K562 treated with DMSO at 1 percent for 24 hours (cell line): ENCODE results near the gene DCTN3. TPM values are rescaled to one million over a fixed set of nuclear protein-coding genes. Genes with fewer than 3 reads are reported as not detected.

ENCODE experiments used
- total RNA-seq: library from RNA; unstranded; fragments of 300-600 nt; gene quantifications from 2 replicates; pipeline ENCODE4 v1.2.3, GENCODE V29; 2022; ENCODE audit warnings: low read depth; ENCODE audit not compliant: insufficient read depth

Gene DCTN3
- 146 and 150 TPM in 2 replicates for total RNA-seq

GRCh38 chr9:34620061-34620994, at the start of gene DCTN3:
DCTN3 (minus strand) TSS chr9:34620495; CDS start chr9:34620464, 31 bp downstream.

GRCh38 chr9:34662526-34663302, 42.4 kb upstream of the DCTN3 start, which contains the start of gene CCL27:
CCL27 (minus strand) TSS chr9:34662657; CDS start chr9:34662633, 24 bp downstream.

GRCh38 chr9:34651876-34652601, 31.7 kb upstream of the DCTN3 start, which contains the start of gene IL11RA:
IL11RA (plus strand) TSS chr9:34652185; CDS start chr9:34655218, 3,033 bp downstream.

GRCh38 chr9:34646211-34647083, 26.2 kb upstream of the DCTN3 start, which contains the start of gene GALT:
GALT (plus strand) TSS chr9:34646675; CDS start chr9:34646705, 30 bp downstream.

GRCh38 chr9:34637356-34638137, 17.3 kb upstream of the DCTN3 start, which contains the start of gene SIGMAR1:
SIGMAR1 (minus strand) TSS chr9:34637787; CDS start chr9:34637697, 90 bp downstream.

GRCh38 chr9:34628656-34629490, 8.6 kb upstream of the DCTN3 start, which contains the start of gene ARID3C:
ARID3C (minus strand) TSS chr9:34629066; CDS start chr9:34628014, 1,052 bp downstream.

GRCh38 chr9:34611811-34612787, 8.2 kb downstream of the DCTN3 start, which contains the start of gene RPP25L:
RPP25L (minus strand) TSS chr9:34612097; CDS start chr9:34611296, 801 bp downstream.

GRCh38 chr9:34589636-34590380, 30.5 kb downstream of the DCTN3 start, which contains the start of gene CNTFR:
CNTFR (minus strand) TSS chr9:34589724; CDS start chr9:34568981, 20,743 bp downstream.

Other genes with a start within 250 kb of the DCTN3 start
- 3.3 and 3.8 TPM in 2 replicates for gene MYORG, start 243.6 kb downstream of the DCTN3 start, total RNA-seq
- 20.9 and 21.6 TPM in 2 replicates for gene FAM219A, start 161.9 kb downstream of the DCTN3 start, total RNA-seq
- not detected in 2 replicates for gene DNAI1, start 161.7 kb downstream of the DCTN3 start, total RNA-seq
- gene ENHO, start 97.5 kb downstream of the DCTN3 start, total RNA-seq = not detected in 2 replicates
- gene CNTFR, start 30.8 kb downstream of the DCTN3 start, total RNA-seq = 0.21 TPM in 1 of 2 replicates, not detected in the other
- gene RPP25L, start 8.4 kb downstream of the DCTN3 start, total RNA-seq = 52.6 and 55.0 TPM in 2 replicates
- gene ARID3C, start 8.6 kb upstream of the DCTN3 start, total RNA-seq = not detected in 2 replicates
- 44.3 and 46.8 TPM in 2 replicates for gene SIGMAR1, start 17.3 kb upstream of the DCTN3 start, total RNA-seq
- 16.9 and 18.1 TPM in 2 replicates for gene GALT, start 26.2 kb upstream of the DCTN3 start, total RNA-seq
- gene IL11RA, start 31.7 kb upstream of the DCTN3 start, total RNA-seq = 4.7 and 6.3 TPM in 2 replicates
- gene CCL27, start 42.2 kb upstream of the DCTN3 start, total RNA-seq = not detected in 2 replicates
- gene CCL19, start 70.8 kb upstream of the DCTN3 start, total RNA-seq = not detected in 2 replicates
- gene CCL21, start 89.6 kb upstream of the DCTN3 start, total RNA-seq = not detected in 2 replicates